Measurements from ENCODE around the gene SNAI1.

Gene SNAI1

DNA sequence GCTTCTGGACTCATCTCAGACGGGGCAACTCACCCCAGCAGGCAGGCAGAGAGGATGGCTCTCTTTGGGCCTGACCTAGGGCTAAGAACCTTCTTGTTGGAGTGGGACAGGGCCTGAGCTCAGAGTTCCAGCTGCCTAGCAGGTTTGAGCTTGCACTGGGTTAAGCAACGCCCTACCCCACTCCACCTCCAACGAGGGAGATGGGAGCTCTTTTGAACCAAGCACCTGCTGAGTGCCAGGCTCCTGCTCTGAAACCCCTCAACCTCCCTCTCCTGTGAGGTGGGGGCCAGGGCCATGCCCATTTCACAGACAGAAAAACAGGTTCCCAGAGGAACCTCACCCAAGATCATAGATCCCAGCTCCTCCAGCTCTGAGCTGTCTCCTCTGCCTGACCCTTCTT lies 54.3 kb downstream of the SNAI1 start:
- no peak overlapping the region for H3K9ac ChIP-seq (ENCODE audit: insufficient read length, low read depth)
- no peak overlapping the region for H3K4me3 ChIP-seq (ENCODE audit: insufficient read length, low read depth)
- no peak for DNase-seq (ENCODE audit: low read depth, low spot score)
- H3K9me3 ChIP-seq (ENCODE audit: insufficient read depth, low read length), result no peaks in the 10 kb centered on the region
- H3K36me3 ChIP-seq (ENCODE audit: insufficient read depth, insufficient read length, low read length), result no peaks in the 10 kb centered on the region
- TF ChIP-seq YY1 (IDR thresholded peaks at IDR 0.05; ENCODE audit: insufficient read depth, insufficient read length), result no peak
- TF ChIP-seq ZNF274 (IDR thresholded peaks at IDR 0.05; ENCODE audit: low read depth, low read length), result no peak
- no peak for TF ChIP-seq SUZ12 (IDR thresholded peaks at IDR 0.05; ENCODE audit: extremely low read depth, insufficient read depth, insufficient read length)
- no peaks in the 10 kb centered on the region for H3K27me3 ChIP-seq (ENCODE audit: insufficient read depth, insufficient read length)
- peaks cover 26% of the 10 kb centered on the region for H3K4me1 ChIP-seq (ENCODE audit: insufficient read depth, insufficient read length)

DNA sequence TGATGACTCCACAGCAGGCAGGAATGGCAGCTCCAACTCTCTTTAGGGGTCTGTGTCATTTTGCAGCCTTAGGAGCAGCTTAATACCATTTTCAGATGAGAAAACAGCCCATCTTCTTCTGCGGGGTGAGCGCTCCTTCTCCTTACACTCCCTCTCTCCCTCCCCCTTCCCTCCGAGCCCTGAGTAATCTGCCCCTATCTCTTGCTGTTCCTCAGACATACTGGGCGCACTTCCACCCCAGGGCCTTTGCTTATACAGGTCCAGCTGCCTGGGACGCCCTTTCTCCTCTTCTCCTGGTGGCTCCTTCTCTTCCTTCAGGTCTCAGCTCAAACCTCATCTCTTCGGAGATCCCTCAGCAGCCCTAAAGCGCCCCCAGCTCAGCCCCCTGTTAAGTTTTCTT lies 54.8 kb downstream of the SNAI1 start:
- no peaks in the 10 kb centered on the region for H3K36me3 ChIP-seq (ENCODE audit: insufficient read depth, insufficient read length, low read length)
- H3K9me3 ChIP-seq (ENCODE audit: insufficient read depth, low read length), result no peaks in the 10 kb centered on the region
- H3K4me3 ChIP-seq (ENCODE audit: insufficient read length, low read depth), result no peak overlapping the region
- H3K4me1 ChIP-seq (ENCODE audit: insufficient read depth, insufficient read length), result peaks cover 26% of the 10 kb centered on the region
- no peak overlapping the region for H3K9ac ChIP-seq (ENCODE audit: insufficient read length, low read depth)
- TF ChIP-seq SUZ12 (IDR thresholded peaks at IDR 0.05; ENCODE audit: extremely low read depth, insufficient read depth, insufficient read length) (no peak), ZNF274 (IDR thresholded peaks at IDR 0.05; ENCODE audit: low read depth, low read length) (no peak), YY1 (IDR thresholded peaks at IDR 0.05; ENCODE audit: insufficient read depth, insufficient read length) (no peak)
- no peaks in the 10 kb centered on the region for H3K27me3 ChIP-seq (ENCODE audit: insufficient read depth, insufficient read length)
- DNase-seq (ENCODE audit: low read depth, low spot score), result no peak

DNA sequence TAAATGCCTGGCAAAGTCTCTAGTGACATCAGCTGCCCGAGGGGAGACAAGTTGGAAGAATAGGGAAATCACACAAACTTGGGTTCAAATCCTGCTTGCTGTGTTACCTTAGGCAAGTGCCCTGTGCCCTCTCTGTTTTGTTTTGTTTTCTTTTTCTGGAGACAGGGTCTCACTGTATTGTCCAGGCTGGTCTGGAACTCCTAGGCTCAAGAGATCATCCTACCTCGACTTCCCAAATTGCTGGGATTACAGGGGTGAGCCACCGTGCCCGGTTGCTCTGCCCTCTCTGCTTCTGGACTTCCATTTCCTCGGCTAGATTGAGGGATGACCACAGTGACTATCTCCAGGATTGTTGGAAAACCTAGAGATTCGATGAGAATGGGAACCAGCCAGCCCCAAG lies 55.4 kb downstream of the SNAI1 start:
- no peak overlapping the region for H3K9ac ChIP-seq (ENCODE audit: insufficient read length, low read depth)
- no peak for DNase-seq (ENCODE audit: low read depth, low spot score)
- H3K4me1 ChIP-seq (ENCODE audit: insufficient read depth, insufficient read length), result peaks cover 26% of the 10 kb centered on the region
- no peaks in the 10 kb centered on the region for H3K36me3 ChIP-seq (ENCODE audit: insufficient read depth, insufficient read length, low read length)
- no peaks in the 10 kb centered on the region for H3K9me3 ChIP-seq (ENCODE audit: insufficient read depth, low read length)
- H3K27me3 ChIP-seq (ENCODE audit: insufficient read depth, insufficient read length), result no peaks in the 10 kb centered on the region
- TF ChIP-seq YY1 (IDR thresholded peaks at IDR 0.05; ENCODE audit: insufficient read depth, insufficient read length) (no peak), SUZ12 (IDR thresholded peaks at IDR 0.05; ENCODE audit: extremely low read depth, insufficient read depth, insufficient read length) (no peak), ZNF274 (IDR thresholded peaks at IDR 0.05; ENCODE audit: low read depth, low read length) (no peak)
- no peak overlapping the region for H3K4me3 ChIP-seq (ENCODE audit: insufficient read length, low read depth)
